T1000 (cell line): Measurements from ENCODE around the gene HIPK4.
"Not testable (repeated sequence)": the region's sequence is repeated elsewhere in the genome, so short reads cannot be mapped to it uniquely, and the experiment has no call there.

Source experiments
- DNase-seq: peaks from one replicate; lab custom pipeline; 2025; ENCODE audit warnings: mixed read lengths; lab: John Stamatoyannopoulos, UW

HIPK4 gene

GRCh38 chr19:40390084-40390742 is at the start of gene HIPK4:
Gene HIPK4 (minus strand): TSS chr19:40390181. CDS start chr19:40389902, 279 bp downstream.
- no peak for DNase-seq

DNA sequence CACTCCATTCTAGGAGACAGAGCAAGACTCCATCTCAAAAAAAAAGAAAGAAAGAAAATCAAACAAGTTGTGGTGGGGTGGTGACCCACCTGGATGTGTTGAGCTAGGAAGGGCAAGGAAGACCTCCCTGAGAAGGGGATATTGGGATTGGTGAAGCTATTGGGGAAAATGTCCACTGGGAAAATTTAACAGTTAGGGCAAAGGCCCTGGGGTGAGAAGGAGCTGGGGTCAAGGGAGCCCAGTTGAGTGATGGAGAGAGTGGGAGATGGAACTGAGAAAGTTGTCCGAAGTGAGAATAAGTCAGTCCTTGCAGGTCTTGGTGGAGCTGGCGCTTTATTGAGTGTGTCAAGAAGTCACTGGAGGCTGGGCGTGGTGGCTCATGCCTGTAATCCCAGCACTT is 48.3 kb upstream of the HIPK4 start:
- DNase-seq, result no peak

DNA sequence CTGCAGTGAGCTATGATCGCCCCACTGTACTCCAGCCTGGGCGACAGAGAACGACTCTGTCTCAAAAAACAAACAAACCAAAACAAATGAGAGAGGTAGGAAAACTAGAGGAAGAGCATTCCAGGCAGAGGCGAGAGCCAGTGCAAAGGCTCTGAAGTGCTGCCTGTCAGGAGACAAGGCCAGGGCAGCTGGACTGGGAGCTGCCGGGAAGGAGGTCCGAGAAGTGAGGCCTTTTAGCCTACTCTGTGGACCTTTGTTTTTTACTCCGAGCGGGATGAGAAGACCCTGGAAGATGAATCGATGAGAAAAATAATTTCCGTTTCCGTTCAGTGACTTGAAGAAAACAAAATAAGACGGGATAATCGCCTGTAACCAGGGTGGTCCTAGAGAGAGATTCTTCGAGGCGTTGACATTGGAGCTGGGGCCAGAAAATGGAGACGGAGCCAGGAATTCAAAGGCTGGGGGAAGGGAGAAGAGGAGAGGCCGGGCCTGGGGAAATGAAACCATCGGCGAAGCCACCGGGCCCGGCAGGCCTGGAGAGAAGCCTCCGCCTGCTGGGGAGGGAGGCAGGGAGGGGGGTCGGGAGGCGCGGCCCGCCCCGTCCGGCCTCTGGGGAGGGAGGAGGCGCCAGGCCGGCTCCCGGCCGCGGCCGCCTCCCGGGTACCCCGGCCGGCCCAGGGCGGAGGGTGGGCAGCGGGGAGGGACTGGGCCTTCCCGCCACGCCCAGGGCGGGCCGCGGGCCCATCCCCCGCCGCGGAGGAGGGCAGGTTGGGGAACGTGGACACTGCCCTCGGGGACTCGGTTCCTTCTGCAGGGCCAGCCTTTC is 43.6 kb upstream of the HIPK4 start:
- peak; percentile 64 for DNase-seq

DNA sequence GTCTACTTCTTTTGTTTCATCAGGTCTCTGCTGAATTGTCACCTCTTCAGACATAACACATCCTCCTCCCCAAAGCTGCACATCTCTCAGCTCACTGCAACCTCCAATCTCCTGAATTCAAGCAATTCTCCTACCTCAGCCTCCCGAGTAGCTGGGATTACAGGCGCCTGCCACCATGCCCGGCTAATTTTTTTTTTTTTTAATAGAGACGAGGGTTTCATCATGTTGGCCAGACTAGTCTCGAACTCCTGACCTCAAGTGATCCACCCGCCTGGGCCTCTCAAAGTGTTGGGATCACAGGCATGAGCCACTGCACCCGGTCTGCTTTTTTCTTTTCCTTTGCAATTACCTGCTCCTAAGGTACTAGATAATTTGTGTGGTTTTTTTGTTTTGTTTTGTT is 42.8 kb upstream of the HIPK4 start:
- DNase-seq, result not testable (repeated sequence)

DNA sequence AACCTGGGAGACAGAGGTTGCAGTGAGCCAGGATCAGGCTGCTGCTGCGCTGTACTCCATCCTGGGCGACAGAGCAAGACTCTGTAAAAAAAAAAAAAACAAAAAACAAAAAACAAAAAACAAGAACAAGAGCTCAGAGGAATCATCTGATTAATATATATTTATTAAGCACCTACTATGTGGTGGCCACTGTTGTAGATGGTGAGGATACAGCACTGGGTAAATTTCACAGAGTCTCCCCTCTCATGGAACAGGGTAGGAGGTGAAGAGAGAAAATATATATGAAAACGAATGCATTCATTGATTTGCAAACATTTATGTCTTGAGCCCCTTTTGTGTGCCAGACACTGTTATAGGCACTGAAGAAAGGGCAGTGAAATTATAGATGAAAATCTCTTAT is 41.7 kb upstream of the HIPK4 start:
- no peak for DNase-seq

DNA sequence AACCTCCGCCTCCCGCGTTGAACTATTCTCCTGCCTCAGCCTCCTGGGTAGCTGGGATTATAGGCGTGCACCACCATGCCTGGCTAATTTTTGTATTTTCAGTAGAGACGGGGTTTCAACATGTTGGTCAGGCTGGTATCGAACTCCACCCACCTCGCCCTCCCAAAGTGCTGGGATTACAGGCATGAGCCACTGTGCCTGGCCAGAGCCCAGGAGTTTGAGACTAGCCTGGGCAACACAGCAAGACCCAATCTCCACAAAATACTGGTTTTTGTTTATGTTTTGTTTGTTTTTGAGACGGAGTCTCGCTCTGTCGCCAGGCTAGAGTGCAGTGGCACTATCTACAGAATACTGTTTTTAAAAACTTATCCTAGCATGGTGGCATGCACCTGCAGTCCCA is 40.3 kb upstream of the HIPK4 start:
- DNase-seq, result not testable (repeated sequence)

DNA sequence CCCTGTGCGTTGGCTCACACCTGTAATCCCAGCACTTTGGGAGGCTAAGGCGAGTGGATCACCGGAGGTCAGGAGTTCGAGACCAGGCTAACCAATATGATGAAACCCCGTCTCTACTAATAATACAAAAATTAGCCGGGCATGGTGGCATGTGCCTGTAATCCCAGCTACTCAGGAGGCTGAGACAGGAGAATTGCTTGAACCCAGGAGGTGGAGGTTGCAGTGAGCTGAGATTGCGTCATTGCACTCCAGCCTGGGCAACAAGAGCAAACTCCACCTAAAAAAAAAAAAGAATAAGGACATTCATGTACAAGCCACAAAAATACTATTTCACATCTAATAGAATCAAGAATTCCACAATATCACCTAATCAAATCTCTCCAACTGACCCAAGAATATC is 38.2 kb upstream of the HIPK4 start:
- DNase-seq, result not testable (repeated sequence)

GRCh38 chr19:40425450-40426287 is 35.7 kb upstream of the HIPK4 start, which contains the start of gene SERTAD1:
Gene SERTAD1 (minus strand): TSS chr19:40425992. CDS start chr19:40423546, 2,446 bp downstream.
- peak; percentile 97 for DNase-seq

GRCh38 chr19:40424637-40425449 is 34.9 kb upstream of the HIPK4 start:
- no peak for DNase-seq

GRCh38 chr19:40423938-40424337 is 34.0 kb upstream of the HIPK4 start:
- DNase-seq, result no peak

GRCh38 chr19:40422748-40423566 is 33.0 kb upstream of the HIPK4 start:
- no peak for DNase-seq

DNA sequence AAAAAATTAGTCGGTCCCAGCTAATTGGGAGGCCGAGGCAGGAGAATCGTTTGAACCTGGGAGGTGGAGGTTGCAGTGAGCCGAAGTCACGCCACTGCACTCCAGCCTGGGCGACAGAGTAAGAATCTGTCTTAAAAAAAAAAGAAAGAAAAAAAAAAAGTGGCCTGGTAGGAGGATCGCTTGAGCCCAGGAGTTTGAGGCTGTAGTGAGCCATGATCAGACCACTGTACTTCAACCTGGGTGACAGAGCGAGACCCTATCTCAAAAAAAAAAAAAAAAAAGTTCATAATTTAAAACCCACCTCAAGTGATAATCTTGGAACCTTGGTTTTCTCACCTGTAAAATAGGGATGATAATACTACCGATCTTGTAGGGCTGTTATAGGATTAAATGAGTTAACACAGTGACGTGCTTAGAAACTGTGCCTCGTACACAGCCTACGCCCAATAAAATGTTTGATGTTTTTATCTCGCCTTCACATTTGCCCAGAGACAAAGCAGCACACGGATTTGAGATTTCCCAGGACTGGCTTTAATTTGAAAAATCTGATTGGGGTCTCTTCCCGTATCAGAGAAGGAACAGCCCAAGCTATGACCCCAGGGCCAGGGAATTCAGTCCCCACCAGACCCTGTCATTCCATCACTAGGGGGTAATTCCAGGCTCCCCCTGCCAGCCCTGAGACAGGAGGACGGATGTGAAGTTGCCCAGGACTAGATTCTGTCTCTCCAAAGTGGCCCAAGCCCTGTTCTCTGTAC is 32.2 kb upstream of the HIPK4 start:
- DNase-seq, result no peak

DNA sequence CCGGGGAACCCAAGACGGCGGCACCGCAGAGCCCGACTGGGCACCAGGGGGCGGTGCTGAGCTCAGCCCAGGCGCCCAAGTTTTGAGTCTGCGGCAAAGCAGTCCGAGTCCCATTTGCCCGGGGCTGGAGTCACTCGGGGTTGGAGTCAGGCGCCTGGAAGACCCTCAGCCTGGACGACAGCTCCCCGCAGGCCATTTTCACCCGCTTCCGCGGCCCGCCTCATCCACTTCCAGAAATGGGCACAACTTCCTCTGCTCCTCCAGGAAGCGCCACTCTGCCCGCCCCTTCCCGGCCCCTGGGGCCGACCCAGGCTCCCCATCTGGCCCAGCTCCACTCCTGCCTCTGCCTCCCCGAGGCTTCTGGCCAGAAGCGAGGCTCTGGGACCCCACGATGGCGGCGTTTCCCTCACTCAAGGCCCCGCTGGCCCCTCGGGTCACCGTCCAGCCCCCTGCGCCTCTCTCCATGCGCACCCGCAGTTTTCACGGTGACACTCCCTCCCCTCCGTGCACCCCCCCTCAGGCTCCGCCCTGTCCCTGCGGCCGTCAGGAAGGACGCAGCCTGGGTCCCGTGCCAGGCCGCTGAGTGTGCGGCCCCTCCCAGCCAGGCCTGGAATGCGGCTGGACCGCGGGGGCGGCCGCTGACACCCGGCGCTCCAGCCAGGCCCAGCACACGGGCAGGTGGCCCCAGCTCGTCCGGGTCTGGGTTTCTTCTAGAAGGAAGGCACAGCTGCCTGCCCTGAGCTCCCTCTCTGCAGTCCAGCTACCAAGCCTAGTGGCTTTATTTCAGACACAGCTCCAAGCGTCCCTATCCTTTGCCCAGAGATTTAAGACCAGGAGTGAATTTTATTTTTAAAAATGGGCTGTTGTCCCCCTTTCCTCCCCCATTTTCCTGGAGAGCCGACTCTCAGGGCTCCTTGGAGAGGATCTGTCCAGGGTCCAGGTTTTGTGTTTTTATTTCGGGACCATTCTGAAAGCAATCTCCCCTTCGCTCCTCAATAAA is 31.1 kb upstream of the HIPK4 start:
- DNase-seq, result peak; percentile 88

DNA sequence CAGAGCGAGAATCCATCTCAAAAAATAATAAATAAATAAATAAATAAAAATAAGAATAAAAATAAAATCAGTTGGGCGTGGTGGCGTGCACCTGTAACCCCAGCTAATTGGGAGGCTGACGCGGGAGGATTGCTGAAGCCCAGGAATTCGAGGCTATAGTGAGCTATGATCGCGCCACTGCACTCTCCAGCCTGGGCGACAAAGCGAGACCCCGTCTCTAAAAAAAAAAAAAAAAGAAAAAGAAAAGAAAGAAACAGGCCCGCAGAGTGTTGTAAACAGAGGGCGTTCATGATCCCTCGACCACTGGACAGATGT is 30.4 kb upstream of the HIPK4 start:
- DNase-seq, result no peak

DNA sequence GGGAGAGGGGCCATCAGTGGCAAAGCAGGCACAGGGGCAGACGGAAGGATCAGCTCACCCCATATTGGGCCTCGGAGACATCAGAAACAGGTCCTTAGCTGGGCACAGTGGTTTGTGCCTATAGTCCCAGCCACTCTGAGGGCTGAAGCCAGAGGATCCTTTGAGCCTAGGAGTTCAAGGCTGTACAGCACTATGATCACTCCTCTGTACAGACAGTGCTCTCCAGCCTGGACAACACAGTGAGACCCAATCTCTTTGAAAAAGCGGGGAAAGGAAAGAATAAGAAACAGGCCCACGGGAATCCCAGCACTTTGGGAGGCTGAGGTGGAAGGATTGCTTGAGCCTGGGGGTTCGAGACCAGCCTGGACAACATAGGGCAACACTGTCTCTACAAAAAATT is 29.8 kb upstream of the HIPK4 start:
- DNase-seq, result no peak

GRCh38 chr19:40419066-40419612 is 29.2 kb upstream of the HIPK4 start:
- no peak for DNase-seq

- no peak for DNase-seq
Measured at GRCh38 chr19:40418040-40418439, 28.1 kb upstream of the HIPK4 start.

GRCh38 chr19:40417643-40417981 is 27.6 kb upstream of the HIPK4 start:
- no peak for DNase-seq
